GM08714 (cell line): ENCODE data around the gene BCL2.
A peak's percentile ranks its signal among the peaks of the same experiment; 100 is the strongest.

Source experiments
- H3K4me3 ChIP-seq: fragments of 200-500 bp; sonication (Bioruptor generic); 2 replicates; pipeline ENCODE4 v1.5.1; 2014; ENCODE audit warnings: mild to moderate bottlenecking, low read length, inconsistent platforms
- ZNF274 ChIP-seq: IDR thresholded peaks from 2 replicates; pipeline ENCODE4 v1.6.1; 2012; ENCODE audit warnings: mild to moderate bottlenecking, low read depth, low read length

Gene BCL2

GRCh38 chr18:63112706-63113105, 206.9 kb downstream of the BCL2 start:
- H3K4me3 ChIP-seq: no peak overlapping the region
- TF ChIP-seq ZNF274: no peak

GRCh38 chr18:63111671-63112402, 207.7 kb downstream of the BCL2 start:
- H3K4me3 ChIP-seq: no peak overlapping the region
- TF ChIP-seq ZNF274: no peak

GRCh38 chr18:63109802-63110201, 209.8 kb downstream of the BCL2 start:
- TF ChIP-seq ZNF274: no peak
- no peak overlapping the region for H3K4me3 ChIP-seq

GRCh38 chr18:63109022-63109421, 210.5 kb downstream of the BCL2 start:
- no peak overlapping the region for H3K4me3 ChIP-seq
- no peak for TF ChIP-seq ZNF274

GRCh38 chr18:63107931-63108330, 211.6 kb downstream of the BCL2 start:
- no peak for TF ChIP-seq ZNF274
- H3K4me3 ChIP-seq: no peak overlapping the region

GRCh38 chr18:63107171-63107845, 212.3 kb downstream of the BCL2 start:
- no peak for TF ChIP-seq ZNF274
- peak overlapping the region; percentile 20; the same call in 1 of the 2 replicates for H3K4me3 ChIP-seq

GRCh38 chr18:63106727-63107126, 212.8 kb downstream of the BCL2 start:
- no peak for TF ChIP-seq ZNF274
- H3K4me3 ChIP-seq: peak overlapping the region; percentile 39; the same call in 1 of the 2 replicates

GRCh38 chr18:63105636-63106316, 213.8 kb downstream of the BCL2 start:
- H3K4me3 ChIP-seq: peak overlapping the region; percentile 39; the same call in 1 of the 2 replicates
- TF ChIP-seq ZNF274: no peak

GRCh38 chr18:63104868-63105267, 214.7 kb downstream of the BCL2 start:
- H3K4me3 ChIP-seq: no peak overlapping the region
- no peak for TF ChIP-seq ZNF274

- no peak overlapping the region for H3K4me3 ChIP-seq
- no peak for TF ChIP-seq ZNF274
Observed at GRCh38 chr18:63102941-63103744, 216.4 kb downstream of the BCL2 start.

- H3K4me3 ChIP-seq: no peak overlapping the region; the same call in 1 of the 2 replicates
- TF ChIP-seq ZNF274: no peak
Observed at GRCh38 chr18:63100630-63101055, 218.9 kb downstream of the BCL2 start.

- no peak overlapping the region; the same call in 1 of the 2 replicates for H3K4me3 ChIP-seq
- TF ChIP-seq ZNF274: no peak
Observed at GRCh38 chr18:63099848-63100629, 219.5 kb downstream of the BCL2 start.

- peak overlapping the region; percentile 4; the same call in 1 of the 2 replicates for H3K4me3 ChIP-seq
Observed at GRCh38 chr18:63099091-63099840, 220.3 kb downstream of the BCL2 start.

More at GRCh38 chr18:63099091-63099840, 220.3 kb downstream of the BCL2 start:
- no peak for TF ChIP-seq ZNF274
